COR-L47 (cell line): Measurements from ENCODE around the gene PSMD13.
"Not testable (repeated sequence)": the region's sequence is repeated elsewhere in the genome, so short reads cannot be mapped to it uniquely, and the experiment has no call there.

ENCODE experiments used
- DNase-seq: peaks from one replicate; lab custom pipeline; 2025; lab: John Stamatoyannopoulos, UW

The PSMD13 gene

DNA sequence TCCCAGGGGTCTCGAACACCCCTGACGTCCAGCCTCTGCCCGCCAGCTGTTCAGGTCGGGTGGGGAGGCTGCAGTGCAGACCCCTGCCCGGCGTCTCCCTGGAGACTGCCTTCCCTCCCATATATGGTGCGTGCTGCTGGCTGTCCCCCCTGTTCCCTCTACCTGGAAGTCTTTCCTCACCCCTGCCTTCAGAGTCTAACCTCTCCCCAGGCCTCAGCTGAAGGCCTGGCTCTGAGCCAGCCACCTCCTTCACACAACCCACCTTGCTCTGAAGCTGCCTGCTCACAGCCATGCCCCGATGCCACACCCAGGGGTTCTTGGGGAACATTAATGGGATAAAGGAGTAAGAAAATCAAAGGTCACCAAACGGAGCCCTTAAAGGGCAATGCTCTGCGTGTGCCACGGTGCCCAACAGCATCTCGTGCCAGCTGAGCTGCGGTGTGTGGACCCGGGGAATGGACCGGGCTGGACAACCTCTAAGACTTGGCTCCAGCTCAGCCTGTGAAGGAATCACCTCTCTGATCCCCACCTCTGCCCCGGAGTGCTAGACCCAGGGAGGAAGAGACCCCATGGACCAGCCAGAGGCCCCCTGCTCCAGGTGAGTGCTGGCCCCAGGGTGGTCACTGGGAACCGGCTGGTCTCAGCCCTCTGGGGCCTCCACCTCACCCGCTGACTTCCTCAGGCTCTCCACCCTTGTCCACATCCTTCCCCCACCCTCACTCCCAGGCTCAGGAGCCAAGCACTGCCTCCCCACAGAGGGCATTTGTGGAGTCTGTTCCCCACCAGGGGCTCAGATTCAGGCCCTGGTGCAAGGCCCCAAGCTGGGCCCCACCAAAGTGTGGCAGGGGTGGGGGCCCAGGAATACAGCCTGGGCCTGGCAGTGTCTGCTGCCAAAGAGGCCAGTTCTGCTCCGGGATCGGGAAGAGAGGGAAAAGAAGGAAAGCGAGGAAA, 41.5 kb downstream of the PSMD13 start, which contains the start of gene NLRP6:
Gene NLRP6 (plus strand): TSS at position 407 of the 951 bp plus-strand sequence. CDS start 163 bp downstream, at position 570.
- no peak for DNase-seq

DNA sequence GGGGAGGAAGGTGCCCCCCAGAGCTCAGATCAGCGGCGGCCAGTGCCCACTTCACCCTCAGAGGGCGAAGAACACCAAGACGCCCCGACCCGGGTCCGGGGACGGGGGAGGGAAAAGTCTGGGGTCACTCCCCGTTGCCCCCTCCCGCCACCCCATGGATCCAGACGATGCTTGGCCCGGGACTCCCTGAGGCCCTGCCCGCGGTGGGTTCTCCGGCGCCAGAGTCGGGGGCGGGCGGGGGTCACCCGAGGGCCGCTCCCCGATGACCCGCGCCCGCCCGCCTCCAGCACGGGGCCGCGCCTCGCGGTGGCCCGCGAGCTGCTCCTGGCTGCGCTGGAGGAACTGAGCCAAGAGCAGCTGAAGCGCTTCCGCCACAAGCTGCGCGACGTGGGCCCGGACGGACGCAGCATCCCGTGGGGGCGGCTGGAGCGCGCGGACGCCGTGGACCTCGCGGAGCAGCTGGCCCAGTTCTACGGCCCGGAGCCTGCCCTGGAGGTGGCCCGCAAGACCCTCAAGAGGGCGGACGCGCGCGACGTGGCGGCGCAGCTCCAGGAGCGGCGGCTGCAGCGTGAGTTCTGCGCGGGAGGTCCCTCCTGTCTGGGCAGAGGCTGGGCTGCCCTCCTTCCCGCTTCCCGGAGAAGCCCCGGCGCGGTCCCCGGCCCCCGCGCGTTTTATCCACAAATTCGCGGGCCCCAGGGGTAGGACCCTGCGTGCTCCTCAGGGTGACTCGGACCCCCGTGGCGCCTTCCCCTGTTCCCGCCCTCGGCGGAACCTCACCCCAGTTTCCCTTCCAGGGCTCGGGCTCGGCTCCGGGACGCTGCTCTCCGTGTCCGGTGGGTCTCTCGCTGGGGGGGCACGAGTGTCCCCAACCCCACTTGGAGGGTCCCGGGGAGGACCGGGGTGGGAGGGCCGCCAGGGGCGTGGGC, 42.5 kb downstream of the PSMD13 start:
- no peak for DNase-seq

DNA sequence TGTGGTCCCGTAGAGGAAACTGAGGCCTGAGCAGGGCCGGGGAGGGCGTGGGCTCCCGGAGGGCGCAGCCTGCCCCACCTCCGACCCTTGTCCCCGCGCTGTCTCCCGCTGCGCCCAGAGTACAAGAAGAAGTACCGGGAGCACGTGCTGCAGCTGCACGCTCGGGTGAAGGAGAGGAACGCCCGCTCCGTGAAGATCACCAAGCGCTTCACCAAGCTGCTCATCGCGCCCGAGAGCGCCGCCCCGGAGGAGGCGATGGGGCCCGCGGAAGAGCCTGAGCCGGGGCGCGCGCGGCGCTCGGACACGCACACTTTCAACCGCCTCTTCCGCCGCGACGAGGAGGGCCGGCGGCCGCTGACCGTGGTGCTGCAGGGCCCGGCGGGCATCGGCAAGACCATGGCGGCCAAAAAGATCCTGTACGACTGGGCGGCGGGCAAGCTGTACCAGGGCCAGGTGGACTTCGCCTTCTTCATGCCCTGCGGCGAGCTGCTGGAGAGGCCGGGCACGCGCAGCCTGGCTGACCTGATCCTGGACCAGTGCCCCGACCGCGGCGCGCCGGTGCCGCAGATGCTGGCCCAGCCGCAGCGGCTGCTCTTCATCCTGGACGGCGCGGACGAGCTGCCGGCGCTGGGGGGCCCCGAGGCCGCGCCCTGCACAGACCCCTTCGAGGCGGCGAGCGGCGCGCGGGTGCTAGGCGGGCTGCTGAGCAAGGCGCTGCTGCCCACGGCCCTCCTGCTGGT, 43.4 kb downstream of the PSMD13 start:
- no peak for DNase-seq

DNA sequence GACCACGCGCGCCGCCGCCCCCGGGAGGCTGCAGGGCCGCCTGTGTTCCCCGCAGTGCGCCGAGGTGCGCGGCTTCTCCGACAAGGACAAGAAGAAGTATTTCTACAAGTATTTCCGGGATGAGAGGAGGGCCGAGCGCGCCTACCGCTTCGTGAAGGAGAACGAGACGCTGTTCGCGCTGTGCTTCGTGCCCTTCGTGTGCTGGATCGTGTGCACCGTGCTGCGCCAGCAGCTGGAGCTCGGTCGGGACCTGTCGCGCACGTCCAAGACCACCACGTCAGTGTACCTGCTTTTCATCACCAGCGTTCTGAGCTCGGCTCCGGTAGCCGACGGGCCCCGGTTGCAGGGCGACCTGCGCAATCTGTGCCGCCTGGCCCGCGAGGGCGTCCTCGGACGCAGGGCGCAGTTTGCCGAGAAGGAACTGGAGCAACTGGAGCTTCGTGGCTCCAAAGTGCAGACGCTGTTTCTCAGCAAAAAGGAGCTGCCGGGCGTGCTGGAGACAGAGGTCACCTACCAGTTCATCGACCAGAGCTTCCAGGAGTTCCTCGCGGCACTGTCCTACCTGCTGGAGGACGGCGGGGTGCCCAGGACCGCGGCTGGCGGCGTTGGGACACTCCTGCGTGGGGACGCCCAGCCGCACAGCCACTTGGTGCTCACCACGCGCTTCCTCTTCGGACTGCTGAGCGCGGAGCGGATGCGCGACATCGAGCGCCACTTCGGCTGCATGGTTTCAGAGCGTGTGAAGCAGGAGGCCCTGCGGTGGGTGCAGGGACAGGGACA, 44.1 kb downstream of the PSMD13 start:
- no peak for DNase-seq

DNA sequence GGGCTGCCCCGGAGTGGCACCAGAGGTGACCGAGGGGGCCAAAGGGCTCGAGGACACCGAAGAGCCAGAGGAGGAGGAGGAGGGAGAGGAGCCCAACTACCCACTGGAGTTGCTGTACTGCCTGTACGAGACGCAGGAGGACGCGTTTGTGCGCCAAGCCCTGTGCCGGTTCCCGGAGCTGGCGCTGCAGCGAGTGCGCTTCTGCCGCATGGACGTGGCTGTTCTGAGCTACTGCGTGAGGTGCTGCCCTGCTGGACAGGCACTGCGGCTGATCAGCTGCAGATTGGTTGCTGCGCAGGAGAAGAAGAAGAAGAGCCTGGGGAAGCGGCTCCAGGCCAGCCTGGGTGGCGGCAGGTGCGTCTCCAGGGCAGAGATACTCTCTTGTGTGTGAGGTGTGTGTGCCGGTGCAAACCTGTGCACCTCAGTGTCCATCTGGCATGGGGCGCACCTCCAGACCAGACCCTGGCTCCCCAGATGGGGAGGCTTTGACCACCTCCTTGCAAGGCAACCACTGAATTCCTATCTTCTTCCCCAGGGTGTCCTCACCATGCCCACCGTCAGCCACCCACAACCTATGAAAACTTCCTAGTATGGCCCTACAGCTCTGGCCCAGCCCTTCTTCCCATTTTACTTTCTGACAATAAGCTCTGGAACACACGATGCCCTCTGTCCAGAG, 44.8 kb downstream of the PSMD13 start:
- DNase-seq: no peak

DNA sequence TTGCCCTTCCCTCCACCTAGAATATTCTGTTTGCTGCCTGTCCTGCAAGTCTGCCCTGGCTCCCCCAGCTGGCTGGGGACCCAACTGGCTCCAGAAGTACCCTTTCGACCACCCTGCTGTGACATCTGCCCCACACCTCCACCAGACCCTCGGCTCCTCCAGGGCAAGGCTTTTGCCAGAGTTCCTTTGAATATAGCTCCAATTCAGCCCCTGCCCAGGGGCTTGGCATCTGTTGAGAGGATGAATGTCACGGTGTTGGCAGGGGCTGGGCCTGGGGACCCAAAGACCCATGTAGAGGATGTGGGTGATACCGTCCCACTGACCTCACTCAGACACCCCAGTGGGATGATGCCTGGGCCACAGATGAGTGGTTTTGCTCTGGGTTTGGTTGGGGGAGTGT, 45.4 kb downstream of the PSMD13 start:
- DNase-seq: no peak

DNA sequence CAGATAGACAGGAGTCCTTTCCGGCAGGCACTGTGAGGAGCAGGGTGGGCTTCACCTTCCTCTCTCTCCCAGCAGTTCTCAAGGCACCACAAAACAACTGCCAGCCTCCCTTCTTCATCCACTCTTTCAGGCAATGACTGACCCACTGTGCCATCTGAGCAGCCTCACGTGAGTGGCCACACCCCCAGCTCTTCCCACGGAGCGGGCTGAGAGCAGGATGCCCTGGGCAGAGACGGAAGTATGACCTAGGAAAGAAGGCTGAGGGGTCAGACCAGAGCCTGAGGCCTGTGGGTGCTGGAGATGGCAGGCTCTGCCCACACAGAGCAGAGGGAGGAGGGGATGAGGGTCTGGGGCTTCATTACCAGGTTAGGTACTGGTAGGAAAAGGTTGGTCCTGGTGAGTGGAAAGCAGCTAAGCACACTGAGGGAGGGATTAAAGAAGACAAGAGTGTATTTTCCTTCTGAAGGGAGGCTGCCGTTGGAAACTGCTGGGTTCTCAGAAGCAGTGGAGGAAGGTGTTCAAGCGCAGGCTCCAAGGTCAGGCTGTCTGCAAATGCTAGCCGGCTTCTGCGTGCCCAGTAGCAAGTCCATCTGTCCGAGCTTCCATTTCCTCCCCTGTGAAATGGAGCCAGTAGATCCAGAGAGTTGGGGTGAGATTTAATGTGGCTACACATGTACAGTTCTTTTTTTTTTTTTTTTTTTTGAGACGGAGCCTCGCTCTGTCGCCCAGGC, 46.0 kb downstream of the PSMD13 start:
- no peak for DNase-seq

DNA sequence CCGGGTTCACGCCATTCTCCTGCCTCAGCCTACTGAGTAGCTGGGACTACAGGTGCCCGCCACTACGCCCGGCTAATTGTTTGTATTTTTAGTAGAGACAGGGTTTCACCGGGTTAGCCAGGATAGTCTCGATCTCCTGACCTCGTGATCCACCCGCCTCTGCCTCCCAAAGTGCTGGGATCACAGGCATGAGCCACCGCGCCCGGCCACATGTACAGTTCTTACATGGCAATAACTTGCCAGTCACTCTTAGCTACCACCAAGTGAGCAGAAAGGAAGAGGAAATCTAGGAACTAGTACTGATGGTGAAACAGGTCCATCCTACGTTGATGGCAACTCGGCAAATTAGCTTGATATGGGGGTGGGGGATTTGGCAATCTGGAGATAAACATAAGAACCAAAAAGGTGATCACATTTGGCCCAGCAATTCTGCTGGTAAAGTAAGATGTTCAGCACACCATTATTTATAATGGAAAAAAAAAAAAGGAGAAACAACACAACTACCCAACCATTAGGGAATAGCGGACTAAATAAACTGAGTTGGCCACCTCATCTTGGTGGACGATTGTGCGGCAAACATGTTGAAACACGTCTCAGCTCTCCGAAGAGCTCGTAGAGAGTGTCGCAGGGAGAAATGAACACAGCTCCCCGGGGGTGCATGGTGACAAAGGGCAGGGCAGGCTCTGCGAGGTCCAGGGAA, 46.8 kb downstream of the PSMD13 start:
- DNase-seq: no peak

DNA sequence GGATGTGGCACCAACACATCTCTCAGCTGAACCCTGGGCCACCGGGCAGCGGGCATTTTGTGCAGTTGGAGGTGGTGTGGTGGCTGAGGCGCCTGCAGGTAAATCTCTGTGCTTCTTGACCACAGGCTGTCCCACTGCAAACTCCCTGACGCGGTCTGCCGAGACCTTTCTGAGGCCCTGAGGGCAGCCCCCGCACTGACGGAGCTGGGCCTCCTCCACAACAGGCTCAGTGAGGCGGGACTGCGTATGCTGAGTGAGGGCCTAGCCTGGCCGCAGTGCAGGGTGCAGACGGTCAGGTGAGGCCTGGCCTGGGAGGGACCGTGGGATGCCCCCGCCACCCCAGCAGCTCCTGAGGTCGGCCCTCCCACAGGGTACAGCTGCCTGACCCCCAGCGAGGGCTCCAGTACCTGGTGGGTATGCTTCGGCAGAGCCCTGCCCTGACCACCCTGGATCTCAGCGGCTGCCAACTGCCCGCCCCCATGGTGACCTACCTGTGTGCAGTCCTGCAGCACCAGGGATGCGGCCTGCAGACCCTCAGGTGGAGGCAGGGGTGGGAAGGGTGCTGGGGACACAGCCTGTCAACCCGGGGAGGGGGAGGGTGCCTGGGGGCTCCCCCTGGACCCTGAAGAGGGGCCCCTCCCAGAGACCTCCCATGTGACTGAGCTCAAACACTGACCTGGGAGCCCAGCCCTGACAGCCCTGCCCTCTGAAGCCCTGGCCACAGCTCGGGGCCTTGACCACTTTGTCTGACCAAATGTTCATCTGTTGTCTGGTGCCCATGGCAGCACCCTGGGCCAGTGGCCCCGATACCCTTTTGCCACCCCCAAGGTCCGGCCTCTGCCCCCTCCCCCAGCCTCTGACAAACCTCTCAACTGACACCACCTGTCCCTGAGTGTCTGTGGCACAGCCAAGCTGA, 47.6 kb downstream of the PSMD13 start:
- no peak for DNase-seq

DNA sequence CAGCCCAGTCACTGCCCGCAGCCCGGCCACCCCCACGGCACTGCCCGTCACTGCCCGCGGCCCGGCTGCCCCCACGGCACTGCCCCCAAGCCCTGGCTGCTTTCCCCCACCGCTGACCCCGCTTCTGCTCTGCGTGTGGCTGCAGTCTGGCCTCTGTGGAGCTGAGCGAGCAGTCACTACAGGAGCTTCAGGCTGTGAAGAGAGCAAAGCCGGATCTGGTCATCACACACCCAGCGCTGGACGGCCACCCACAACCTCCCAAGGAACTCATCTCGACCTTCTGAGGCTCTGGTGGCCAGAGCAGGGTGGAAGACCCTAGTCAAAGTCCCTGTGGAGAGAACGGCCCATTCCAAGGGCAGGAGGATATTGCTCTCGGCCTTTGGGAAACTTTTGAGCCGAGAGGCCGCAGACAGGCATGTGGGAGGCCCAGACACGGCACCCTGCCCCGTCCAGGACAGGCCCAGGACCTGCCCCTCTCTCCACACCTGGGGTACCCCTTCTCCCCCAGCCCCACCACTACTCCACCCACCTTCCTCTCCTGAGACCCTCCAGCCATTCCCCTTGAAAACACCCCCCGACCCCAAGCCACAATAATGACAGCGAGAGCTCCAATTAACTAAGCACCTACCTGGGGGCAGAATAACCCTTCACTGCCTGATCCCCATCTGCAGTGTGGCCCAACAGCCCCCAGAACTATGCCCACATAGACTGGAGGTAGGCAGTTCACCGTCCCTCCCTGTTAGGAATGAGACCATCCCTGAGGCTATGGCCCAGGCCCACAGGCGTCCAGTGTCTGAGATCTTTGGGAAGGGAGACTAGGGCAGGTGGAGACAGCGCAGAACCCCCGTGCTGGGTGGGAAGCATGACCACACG, 48.5 kb downstream of the PSMD13 start:
- no peak for DNase-seq

DNA sequence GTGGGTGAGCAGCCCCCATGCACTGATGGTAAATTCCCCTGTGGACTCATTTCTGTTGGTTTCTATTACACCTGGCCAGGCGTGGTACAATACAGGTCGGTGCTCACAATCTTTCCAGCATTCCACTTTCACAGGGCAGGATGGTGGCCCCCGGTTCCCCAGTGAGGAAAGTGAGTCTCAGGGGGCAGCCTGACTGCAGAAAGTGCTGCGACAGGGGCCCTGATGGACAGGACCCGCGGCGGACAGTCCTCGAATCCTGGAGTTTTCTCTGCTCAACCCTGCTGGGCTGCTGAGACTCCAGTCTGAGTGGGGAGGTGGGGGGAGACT, 49.1 kb downstream of the PSMD13 start:
- DNase-seq: no peak

DNA sequence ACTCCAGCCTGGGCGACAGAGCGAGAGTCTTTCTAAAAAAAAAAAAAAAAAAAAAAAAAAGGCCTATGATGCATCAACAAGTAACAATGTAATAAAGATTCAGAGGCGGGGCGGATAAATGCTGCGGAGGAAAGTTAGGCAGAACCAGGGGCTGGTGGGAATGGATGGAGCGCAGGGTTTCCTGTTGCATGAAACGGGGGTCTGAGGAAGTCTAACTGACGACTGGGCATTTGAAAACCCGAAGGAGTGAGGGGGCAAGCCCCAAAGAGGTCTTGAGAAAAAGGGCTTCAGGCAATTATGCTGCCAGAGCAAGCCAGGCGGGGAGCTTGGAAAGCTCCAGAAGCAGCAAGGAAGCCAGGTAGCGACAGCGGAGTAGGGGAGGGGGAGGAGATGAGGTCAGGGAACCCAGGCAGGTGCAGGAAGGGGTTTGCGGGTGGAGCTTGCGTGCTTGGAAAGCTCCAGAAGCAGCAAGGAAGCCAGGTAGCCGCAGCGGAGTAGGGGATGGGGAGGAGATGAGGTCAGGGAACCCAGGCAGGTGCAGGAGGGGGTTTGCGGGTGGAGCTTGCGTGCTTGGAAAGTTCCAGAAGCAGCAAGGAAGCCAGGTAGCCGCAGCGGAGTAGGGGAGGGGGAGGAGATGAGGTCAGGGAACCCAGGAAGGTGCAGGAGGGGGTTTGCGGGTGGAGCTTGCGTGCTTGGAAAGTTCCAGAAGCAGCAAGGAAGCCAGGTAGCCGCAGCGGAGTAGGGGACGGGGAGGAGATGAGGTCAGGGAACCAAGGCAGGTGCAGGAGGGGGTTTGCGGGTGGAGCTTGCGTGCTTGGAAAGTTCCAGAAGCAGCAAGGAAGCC, 50.4 kb downstream of the PSMD13 start:
- not testable (repeated sequence) for DNase-seq

DNA sequence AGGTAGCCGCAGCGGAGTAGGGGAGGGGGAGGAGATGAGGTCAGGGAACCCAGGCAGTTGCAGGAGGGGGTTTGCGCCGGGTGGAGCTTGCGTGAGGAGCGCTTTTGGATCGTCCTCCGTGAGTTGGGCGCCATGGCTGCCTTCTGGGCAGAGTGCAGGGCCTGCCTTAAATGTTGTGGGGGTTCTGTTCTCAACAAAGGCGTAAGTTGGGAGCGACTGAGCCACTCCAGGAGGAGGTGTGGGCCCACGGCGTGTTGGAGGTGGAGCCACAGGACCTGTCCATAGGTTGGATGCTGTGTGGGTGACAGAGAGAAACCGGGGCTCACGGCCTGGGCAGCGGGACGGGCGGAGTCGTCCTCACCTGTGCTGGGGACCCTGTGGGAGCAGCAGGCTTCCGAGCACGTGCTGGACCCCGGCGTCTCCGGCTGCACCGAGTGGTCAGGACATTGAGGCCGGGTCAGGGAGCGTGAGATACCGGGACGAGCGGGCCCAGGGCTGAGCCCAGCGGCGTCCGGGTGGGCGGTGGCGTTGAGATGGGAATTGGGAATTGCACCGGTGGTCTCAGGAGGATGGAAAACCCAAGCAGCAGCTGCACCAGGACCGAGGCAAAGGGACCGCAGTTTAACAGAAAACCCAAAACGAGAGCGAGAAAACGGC, 51.2 kb downstream of the PSMD13 start:
- DNase-seq: no peak

DNA sequence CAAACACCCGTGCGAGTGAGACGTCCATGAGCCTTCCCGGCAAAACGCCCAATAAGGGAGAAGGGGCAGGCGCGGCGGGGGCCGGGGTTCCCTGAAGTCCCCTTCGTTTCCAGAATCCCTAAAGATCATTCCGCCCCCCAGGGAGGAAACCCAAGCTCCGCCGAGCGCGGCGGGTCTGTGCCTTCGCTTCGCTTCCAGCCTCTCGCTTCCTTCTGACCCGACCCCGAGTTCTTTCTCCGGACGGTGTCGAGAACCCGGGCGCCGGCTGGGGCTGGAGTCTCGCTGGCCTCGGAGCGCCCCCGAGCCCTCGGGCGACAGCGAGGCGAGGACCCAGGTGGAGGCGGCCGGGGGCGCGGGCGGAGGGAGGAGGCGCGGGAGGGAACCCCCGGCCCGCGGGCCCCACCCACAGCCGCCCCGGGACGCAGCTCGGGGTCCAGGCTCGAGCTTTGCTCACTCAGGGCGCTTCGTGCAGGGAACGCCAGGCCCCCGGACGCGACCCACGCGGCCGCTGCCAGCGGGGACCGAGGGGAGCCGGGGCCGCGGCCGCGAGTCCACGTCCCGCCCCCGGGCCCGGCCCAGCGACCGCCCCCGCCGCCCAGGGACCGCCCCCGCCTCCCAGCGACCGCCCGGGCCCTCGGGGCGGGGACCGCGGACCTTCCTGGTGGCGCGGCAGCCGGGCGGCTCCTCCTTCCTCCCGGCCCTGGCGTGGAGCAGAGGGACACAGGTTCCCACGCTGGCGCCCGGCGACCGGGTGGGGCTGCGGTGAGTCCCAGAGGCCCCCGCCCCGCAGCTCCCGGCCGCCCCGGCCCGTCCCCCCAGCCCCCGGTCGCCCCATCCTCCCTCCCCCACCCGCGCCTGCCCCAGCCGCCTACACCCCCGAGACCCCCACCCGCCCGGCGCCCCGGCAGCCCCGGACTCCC, 52.0 kb downstream of the PSMD13 start, which contains the start of gene PGGHG:
Gene PGGHG (plus strand): TSS at position 649 of the 920 bp plus-strand sequence. CDS start 691 bp downstream, outside the sequence.
- no peak for DNase-seq

DNA sequence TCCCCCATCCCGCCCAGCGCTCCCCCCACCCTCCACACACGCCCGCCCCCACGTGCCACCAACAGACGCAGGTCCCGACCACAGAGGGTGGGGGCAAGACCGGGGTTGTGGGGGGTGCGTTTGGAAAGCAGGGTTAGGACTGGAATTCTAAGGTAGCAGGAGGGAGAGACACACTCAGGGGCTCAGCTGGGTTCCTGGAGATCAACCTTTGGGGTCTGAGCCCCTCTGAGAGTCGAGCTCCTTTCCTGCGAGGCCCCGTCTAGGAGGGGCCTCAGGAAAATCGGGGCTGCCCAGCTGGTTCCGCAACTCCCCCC, 52.6 kb downstream of the PSMD13 start:
- no peak for DNase-seq
